Measurements from ENCODE around the gene BCAT1. TPM values are rescaled to one million over a fixed set of nuclear protein-coding genes. Genes with fewer than 3 reads are reported as not detected.

BCAT1 gene
- total and polyA plus RNA-seq, 2 donors (not counting 1 experiment from before 2014, with no cell fraction given) = 0.33 to 9.6 TPM

- no peak for ATAC-seq (ENCODE audit: low read depth)
- no peak for TF ChIP-seq EZH2 (IDR thresholded peaks at IDR 0.05; ENCODE audit: borderline replicate concordance, insufficient read depth, low read depth, low read length, poor library complexity, severe bottlenecking)
- TF ChIP-seq, protein P1, sequence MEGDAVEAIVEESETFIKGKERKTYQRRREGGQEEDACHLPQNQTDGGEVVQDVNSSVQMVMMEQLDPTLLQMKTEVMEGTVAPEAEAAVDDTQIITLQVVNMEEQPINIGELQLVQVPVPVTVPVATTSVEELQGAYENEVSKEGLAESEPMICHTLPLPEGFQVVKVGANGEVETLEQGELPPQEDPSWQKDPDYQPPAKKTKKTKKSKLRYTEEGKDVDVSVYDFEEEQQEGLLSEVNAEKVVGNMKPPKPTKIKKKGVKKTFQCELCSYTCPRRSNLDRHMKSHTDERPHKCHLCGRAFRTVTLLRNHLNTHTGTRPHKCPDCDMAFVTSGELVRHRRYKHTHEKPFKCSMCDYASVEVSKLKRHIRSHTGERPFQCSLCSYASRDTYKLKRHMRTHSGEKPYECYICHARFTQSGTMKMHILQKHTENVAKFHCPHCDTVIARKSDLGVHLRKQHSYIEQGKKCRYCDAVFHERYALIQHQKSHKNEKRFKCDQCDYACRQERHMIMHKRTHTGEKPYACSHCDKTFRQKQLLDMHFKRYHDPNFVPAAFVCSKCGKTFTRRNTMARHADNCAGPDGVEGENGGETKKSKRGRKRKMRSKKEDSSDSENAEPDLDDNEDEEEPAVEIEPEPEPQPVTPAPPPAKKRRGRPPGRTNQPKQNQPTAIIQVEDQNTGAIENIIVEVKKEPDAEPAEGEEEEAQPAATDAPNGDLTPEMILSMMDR (IDR thresholded peaks at IDR 0.05) = no peak
- no peaks in the 10 kb centered on the region for H3K27me3 ChIP-seq (replicated peaks in 1 of 4; ENCODE audit: control extremely low read depth in 1 of 4, control insufficient read depth in 3 of 4, insufficient read depth in 4 of 4, low read length in 3 of 4)
- intact Hi-C loops (cut with micrococcal nuclease) = no loop called here
- H3K36me3 ChIP-seq (replicated peaks in 1 of 2; ENCODE audit: control extremely low read depth in 1 of 2, control insufficient read depth in 1 of 2, extremely low read depth in 1 of 2, insufficient read depth in 2 of 2, low read length in 1 of 2) = no peaks in the 10 kb centered on the region
- WGBS (ENCODE audit: insufficient coverage) = 100% methylated on average over 2 of the region's 7 CpGs
- H2AFZ ChIP-seq (ENCODE audit: insufficient read depth, low read depth, low read length, poor library complexity, severe bottlenecking) = no peak overlapping the region
- Mint-ChIP-seq H3K4me3 (no peak overlapping the region), H3K4me1 (peaks cover 4% of the 10 kb centered on the region), H3K27ac (no peak overlapping the region), H3K27me3 (no peaks in the 10 kb centered on the region), H3K9me3 (ENCODE audit: insufficient read depth) (no peaks in the 10 kb centered on the region)
- CTCF ChIA-PET = no interaction called here
- H3K9ac ChIP-seq (ENCODE audit: low read length) = no peak overlapping the region
- H3K4me2 ChIP-seq (replicated peaks; ENCODE audit: low read depth, low read length, poor library complexity, severe bottlenecking) = no peak overlapping the region
- H3K79me2 ChIP-seq (ENCODE audit: control insufficient read depth, insufficient read depth, low read length) = no peaks in the 10 kb centered on the region
- POLR2A ChIA-PET = no interaction called here
- DNase-seq = no peak
- no peak overlapping the region for H3K4me3 ChIP-seq (ENCODE audit: control extremely low read depth in 1 of 5, extremely low read depth in 1 of 5, insufficient read depth in 1 of 5, low read depth in 2 of 5, low read length in 4 of 5)
- no peaks in the 10 kb centered on the region for H3K4me1 ChIP-seq (ENCODE audit: control insufficient read depth in 2 of 2, insufficient read depth in 2 of 2, low read length in 2 of 2)
- H3K27ac ChIP-seq (ENCODE audit: low read length in 2 of 2) = no peak overlapping the region
- no peaks in the 10 kb centered on the region for H3K9me3 ChIP-seq (ENCODE audit: control extremely low read depth in 1 of 3, control insufficient read depth in 2 of 3, insufficient read depth in 1 of 3, low read length in 2 of 3)
- no peaks in the 10 kb centered on the region for H4K20me1 ChIP-seq (ENCODE audit: control insufficient read depth, insufficient read depth, low read length, poor library complexity, severe bottlenecking)
These were observed 58.7 kb downstream of the BCAT1 start for GRCh38 chr12:24890048-24890803.

DNA sequence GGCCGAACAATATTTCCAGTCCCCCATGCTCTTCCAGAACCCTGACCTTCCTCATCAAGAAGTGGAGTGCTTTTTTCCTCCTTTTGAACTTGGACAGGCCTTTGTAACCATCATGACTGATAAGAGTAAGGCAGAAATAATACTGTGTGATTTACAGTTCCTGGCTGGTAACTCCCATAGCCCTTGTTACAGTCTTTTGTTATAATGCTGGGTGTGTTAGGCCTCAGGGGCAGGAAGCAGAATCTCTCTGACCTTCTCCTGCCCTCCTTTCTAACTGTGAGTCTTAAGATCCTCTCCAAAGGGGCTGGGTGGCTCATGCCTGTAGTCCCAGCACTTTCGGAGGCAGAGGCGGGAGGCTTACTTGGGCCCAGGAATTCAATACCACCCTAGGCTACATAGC is 59.5 kb downstream of the BCAT1 start:
- Histone ChIP-seq H3K4me2 (replicated peaks; ENCODE audit: low read depth, low read length, poor library complexity, severe bottlenecking) (no peak overlapping the region), H3K4me3 (ENCODE audit: control extremely low read depth in 1 of 5, extremely low read depth in 1 of 5, insufficient read depth in 1 of 5, low read depth in 2 of 5, low read length in 4 of 5) (no peak overlapping the region), H3K9ac (ENCODE audit: low read length) (no peak overlapping the region), H3K79me2 (ENCODE audit: control insufficient read depth, insufficient read depth, low read length) (no peaks in the 10 kb centered on the region), H3K4me1 (ENCODE audit: control insufficient read depth in 2 of 2, insufficient read depth in 2 of 2, low read length in 2 of 2) (no peaks in the 10 kb centered on the region), H3K36me3 (replicated peaks in 1 of 2; ENCODE audit: control extremely low read depth in 1 of 2, control insufficient read depth in 1 of 2, extremely low read depth in 1 of 2, insufficient read depth in 2 of 2, low read length in 1 of 2) (no peaks in the 10 kb centered on the region), H3K27me3 (replicated peaks in 1 of 4; ENCODE audit: control extremely low read depth in 1 of 4, control insufficient read depth in 3 of 4, insufficient read depth in 4 of 4, low read length in 3 of 4) (no peaks in the 10 kb centered on the region), H2AFZ (ENCODE audit: insufficient read depth, low read depth, low read length, poor library complexity, severe bottlenecking) (no peak overlapping the region), H3K27ac (ENCODE audit: low read length in 2 of 2) (no peak overlapping the region), H4K20me1 (ENCODE audit: control insufficient read depth, insufficient read depth, low read length, poor library complexity, severe bottlenecking) (no peaks in the 10 kb centered on the region), H3K9me3 (ENCODE audit: control extremely low read depth in 1 of 3, control insufficient read depth in 2 of 3, insufficient read depth in 1 of 3, low read length in 2 of 3) (no peaks in the 10 kb centered on the region)
- 100% methylated on average over 1 of the region's 3 CpGs for WGBS (ENCODE audit: insufficient coverage)
- TF ChIP-seq EZH2 (IDR thresholded peaks at IDR 0.05; ENCODE audit: borderline replicate concordance, insufficient read depth, low read depth, low read length, poor library complexity, severe bottlenecking) = no peak
- TF ChIP-seq, protein P1 (IDR thresholded peaks at IDR 0.05) = no peak
- no peak overlapping the region for H3K27ac Mint-ChIP-seq
- POLR2A ChIA-PET = no interaction called here
- DNase-seq (no peak), ATAC-seq (ENCODE audit: low read depth) (no peak)
- peaks cover 4% of the 10 kb centered on the region for H3K4me1 Mint-ChIP-seq
- no peaks in the 10 kb centered on the region for H3K27me3 Mint-ChIP-seq
- no peak overlapping the region for H3K4me3 Mint-ChIP-seq
- H3K9me3 Mint-ChIP-seq (ENCODE audit: insufficient read depth) = no peaks in the 10 kb centered on the region
- intact Hi-C loops (cut with micrococcal nuclease) = no loop called here
- CTCF ChIA-PET = no interaction called here

Data from B cell (primary cell).